ENCODE data around the gene C7orf25. TPM values are rescaled to one million over a fixed set of nuclear protein-coding genes. Genes with fewer than 3 reads are reported as not detected.
A peak's percentile ranks its signal among the peaks of the same experiment; 100 is the strongest.

C7orf25 gene
- total RNA-seq (2016; rRNA removed; fragmentation: Illumina TruSeq; extraction: Trizol), result 1.1 and 1.3 TPM in 2 replicates
- total RNA-seq (2016; cell fraction: cytosol; rRNA removed; fragmentation: Illumina TruSeq; extraction: Trizol; ENCODE audit: low read depth), result 0.51 and 0.97 TPM in 2 replicates
- total RNA-seq (2016; cell fraction: insoluble cytoplasmic fraction; rRNA removed; fragmentation: Illumina TruSeq; extraction: Trizol), result 1.2 and 2.0 TPM in 2 replicates
- total RNA-seq (2016; cell fraction: membrane; rRNA removed; fragmentation: Illumina TruSeq; extraction: Trizol), result 1.1 and 1.8 TPM in 2 replicates
- total RNA-seq (2016; cell fraction: nucleus; rRNA removed; fragmentation: Illumina TruSeq; extraction: Trizol), result 3.3 and 4.3 TPM in 2 replicates
- polyA plus RNA-seq (2011; rRNA removed), result 0.37 and 0.68 TPM in 2 replicates
- 0.25 and 0.97 TPM in 2 replicates for polyA plus RNA-seq (2011; cell fraction: cytosol; rRNA removed)
- 0.48 and 0.66 TPM in 2 replicates for polyA plus RNA-seq (2011; cell fraction: nucleus; rRNA removed)
- 0.54 and 1.2 TPM in 2 replicates for polyA plus RNA-seq (2012)
- 0.60 and 0.75 TPM in 2 replicates for polyA plus RNA-seq (2016; cell fraction: cytosol; fragmentation: Illumina TruSeq; extraction: Trizol; ENCODE audit: low read depth)
- 1.4 and 1.5 TPM in 2 replicates for polyA plus RNA-seq (2016; cell fraction: insoluble cytoplasmic fraction; fragmentation: Illumina TruSeq; extraction: Trizol; ENCODE audit: low read depth)
- polyA plus RNA-seq (2016; cell fraction: membrane; fragmentation: Illumina TruSeq; extraction: Trizol; ENCODE audit: low read depth), result 0.36 and 0.58 TPM in 2 replicates
- polyA plus RNA-seq (2016; cell fraction: nucleus; fragmentation: Illumina TruSeq; extraction: Trizol; ENCODE audit: insufficient read depth, low read depth), result 2.2 and 3.3 TPM in 2 replicates
- polyA minus RNA-seq (2011; rRNA and poly(A)+ RNA removed; ENCODE audit: low replicate concordance), result 0.76 and 2.8 TPM in 2 replicates
- 0.99 TPM in 1 of 2 replicates, not detected in the other for polyA minus RNA-seq (2011; cell fraction: cytosol; rRNA and poly(A)+ RNA removed)
- 7.0 and 9.9 TPM in 2 replicates for polyA minus RNA-seq (2011; cell fraction: nucleus; rRNA and poly(A)+ RNA removed)
- percentile 54 among the genes with signal in this experiment for Bru-seq, nascent RNA
- percentile 47 among the genes with signal in this experiment for BruChase-seq, experiment 1, labeled RNA remaining after a 6-hour chase
- BruChase-seq, experiment 2, labeled RNA remaining after a 2-hour chase, result percentile 40 among the genes with signal in this experiment
- long read RNA-seq, experiment 1, partial matches to known transcripts, result 0 of 3 reads
- long read RNA-seq, experiment 1, other reads (novel, unspliced or antisense), result 0 of 3 reads
- long read RNA-seq, experiment 2, partial matches to known transcripts, result 0 of 5 reads
- long read RNA-seq, experiment 2, other reads (novel, unspliced or antisense), result 0 of 5 reads

DNA sequence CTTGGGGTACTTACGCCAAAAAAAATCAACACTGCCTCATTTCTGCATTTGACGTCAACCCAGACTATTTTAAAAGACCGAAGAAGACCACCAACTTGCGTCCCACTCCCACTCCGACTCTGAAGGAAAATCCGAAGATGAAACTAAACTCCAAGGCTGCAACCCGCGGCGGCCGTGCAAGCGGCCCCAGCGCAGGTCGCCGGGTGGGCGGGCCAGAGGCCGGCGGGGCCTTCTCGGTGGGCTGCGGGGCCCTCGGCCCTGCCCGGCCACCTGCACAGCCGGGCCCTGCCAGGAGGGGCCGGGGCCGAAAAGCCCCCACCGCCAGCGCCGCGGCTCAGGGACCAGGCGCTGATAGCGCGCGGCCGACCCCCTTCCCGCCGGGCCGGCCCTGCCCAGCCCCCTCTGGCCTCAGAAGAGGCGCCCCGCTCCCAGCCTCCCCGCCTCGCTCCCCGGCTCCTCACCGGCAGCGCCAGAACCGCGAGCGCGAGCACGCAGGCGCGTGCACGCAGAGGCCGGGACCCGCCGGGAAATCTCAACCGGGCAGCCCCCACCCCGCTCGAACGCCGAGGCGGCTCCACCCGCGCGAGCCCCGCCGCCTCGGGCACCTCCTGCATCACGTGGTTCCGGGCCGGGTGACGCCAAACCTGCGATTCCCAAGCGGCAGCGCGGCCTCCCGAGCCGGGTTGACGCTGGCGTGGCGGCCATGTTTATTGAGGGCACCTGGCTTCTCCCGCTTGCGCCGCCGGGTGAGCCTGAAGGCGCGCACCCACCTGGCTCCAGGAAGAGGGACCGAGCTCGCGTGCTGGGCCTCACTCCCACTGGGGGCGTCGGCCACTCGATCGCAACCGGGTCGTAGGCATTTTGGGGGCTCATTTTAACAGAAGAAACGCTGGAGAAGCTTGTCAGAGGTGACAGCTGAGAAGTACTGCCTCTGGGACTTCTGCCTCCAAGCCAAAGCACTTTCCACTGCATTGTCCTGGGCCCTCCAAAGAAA, at the start of gene C7orf25:
TSS of gene C7orf25 (minus strand) at position 617 of the 994 bp plus-strand sequence. CDS start 1,170 bp downstream, outside the sequence.
- ATAC-seq (peak; percentile 92), DNase-seq (ENCODE audit: low spot score) (peak; percentile 90), FAIRE-seq (no peak)
- ChIA-PET CTCF (ENCODE audit: low intra/inter-chr PET ratio, low total read pairs) (no interaction called here), POLR2A (interaction anchor here (0.6 to 2.1 kb wide), 7 partner anchors 18 to 941 kb away, joined by 3 to 13 read pairs (median 4); partner anchors contain the start of genes MRPL32, PSMA2 and STK17A)
- Histone ChIP-seq H3K27ac (ENCODE audit: extremely low read length, insufficient read depth, low read length) (peak within 1 kb of the TSS; percentile 65), H3K4me1 (ENCODE audit: insufficient read depth, low read length) (peaks cover 49% of the 10 kb centered on the region), H3K27me3 (ENCODE audit: control insufficient read depth in 1 of 2, insufficient read depth in 2 of 2, low read length in 2 of 2) (no peaks in the 10 kb centered on the region; a peak in 1 of 5 replicates), H3K9me3 (ENCODE audit: low read length) (no peaks in the 10 kb centered on the region), H4K20me1 (ENCODE audit: insufficient read depth, low read length) (no peaks in the 10 kb centered on the region), H3K79me2 (ENCODE audit: insufficient read depth, low read length) (no peaks in the 10 kb centered on the region), H3K9ac (ENCODE audit: insufficient read depth, low read depth, low read length) (peak within 1 kb of the TSS; percentile 78), H3K4me2 (ENCODE audit: low read depth, low read length) (peak within 1 kb of the TSS; percentile 92), H3K36me3 (replicated peaks in 1 of 2; ENCODE audit: control insufficient read depth in 1 of 2, insufficient read depth in 2 of 2, low read length in 2 of 2) (peaks cover 5 to 12% of the 10 kb centered on the region in 2 experiments; a peak in 3 of 5 replicates), H3K4me3 (replicated peaks in 1 of 3; ENCODE audit: insufficient read depth in 1 of 3, low read depth in 2 of 3, low read length in 3 of 3) (peak within 1 kb of the TSS; percentile 59 to 93 (median 79)), H2AFZ (ENCODE audit: low read length) (peak within 1 kb of the TSS; percentile 78)
- in situ Hi-C loops (cut with HindIII; ENCODE audit: extremely low pct_ligation_motif_present, low pct_unique_long_range_greater_than_20kb), result no loop called here
- intact Hi-C loops (cut with micrococcal nuclease; ENCODE audit: unreplicated experiment), result loop anchor here (1.0 to 2.0 kb wide), 2 partner anchors 21 to 23 kb away; partner anchors contain the start of genes MRPL32 and PSMA2
- no TSS peak for BruUV-seq (replicated peaks)
- WGBS (ENCODE audit: low lambda C conversion rate), result 0% methylated on average over 1 of the region's 95 CpGs
- TF ChIP-seq SNAI1 (CRISPR knock-in tag; IDR thresholded peaks at IDR 0.05; ENCODE audit: borderline replicate concordance), result no peak
- TF ChIP-seq, protein P1, sequence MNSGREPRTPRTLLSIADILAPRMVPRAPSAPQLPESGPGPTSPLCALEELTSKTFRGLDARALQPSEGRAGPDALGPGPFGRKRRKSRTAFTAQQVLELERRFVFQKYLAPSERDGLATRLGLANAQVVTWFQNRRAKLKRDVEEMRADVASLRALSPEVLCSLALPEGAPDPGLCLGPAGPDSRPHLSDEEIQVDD (CRISPR knock-in tag; IDR thresholded peaks at IDR 0.05; ENCODE audit: borderline replicate concordance), result no peak; the same call in 1 of the 2 replicates
- TF ChIP-seq STAT5B (CRISPR knock-in tag; IDR thresholded peaks at IDR 0.05), result no peak; the same call in 1 of the 2 replicates
- TF ChIP-seq, protein P2, sequence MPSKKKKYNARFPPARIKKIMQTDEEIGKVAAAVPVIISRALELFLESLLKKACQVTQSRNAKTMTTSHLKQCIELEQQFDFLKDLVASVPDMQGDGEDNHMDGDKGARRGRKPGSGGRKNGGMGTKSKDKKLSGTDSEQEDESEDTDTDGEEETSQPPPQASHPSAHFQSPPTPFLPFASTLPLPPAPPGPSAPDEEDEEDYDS (CRISPR knock-in tag; IDR thresholded peaks at IDR 0.05), result peak; percentile 36; the same call in 1 of the 2 replicates
- peak; percentile 46 for TF ChIP-seq DMAP1 (CRISPR knock-in tag; IDR thresholded peaks at IDR 0.05)
- TF ChIP-seq, protein P3, sequence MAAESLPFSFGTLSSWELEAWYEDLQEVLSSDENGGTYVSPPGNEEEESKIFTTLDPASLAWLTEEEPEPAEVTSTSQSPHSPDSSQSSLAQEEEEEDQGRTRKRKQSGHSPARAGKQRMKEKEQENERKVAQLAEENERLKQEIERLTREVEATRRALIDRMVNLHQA (CRISPR knock-in tag; IDR thresholded peaks at IDR 0.05), result no peak
- peak; percentile 64; the same call in 1 of the 2 replicates for TF ChIP-seq HDAC2 (CRISPR knock-in tag; IDR thresholded peaks at IDR 0.05)
- TF ChIP-seq ZNF614 (CRISPR knock-in tag; IDR thresholded peaks at IDR 0.05; ENCODE audit: borderline replicate concordance), result peak; percentile 85; the same call in 1 of the 2 replicates
- TF ChIP-seq NFIB (CRISPR knock-in tag; IDR thresholded peaks at IDR 0.05; ENCODE audit: borderline replicate concordance), result no peak
- no peak for TF ChIP-seq ZNF326 (CRISPR knock-in tag; IDR thresholded peaks at IDR 0.05; ENCODE audit: borderline replicate concordance)
- TF ChIP-seq ZNF121 (CRISPR knock-in tag; IDR thresholded peaks at IDR 0.05), result no peak
- TF ChIP-seq AGO2 (optimal IDR thresholded peaks at IDR 0.05; ENCODE audit: low read depth, low read length), result peak; percentile 91
- TF ChIP-seq, protein P4, sequence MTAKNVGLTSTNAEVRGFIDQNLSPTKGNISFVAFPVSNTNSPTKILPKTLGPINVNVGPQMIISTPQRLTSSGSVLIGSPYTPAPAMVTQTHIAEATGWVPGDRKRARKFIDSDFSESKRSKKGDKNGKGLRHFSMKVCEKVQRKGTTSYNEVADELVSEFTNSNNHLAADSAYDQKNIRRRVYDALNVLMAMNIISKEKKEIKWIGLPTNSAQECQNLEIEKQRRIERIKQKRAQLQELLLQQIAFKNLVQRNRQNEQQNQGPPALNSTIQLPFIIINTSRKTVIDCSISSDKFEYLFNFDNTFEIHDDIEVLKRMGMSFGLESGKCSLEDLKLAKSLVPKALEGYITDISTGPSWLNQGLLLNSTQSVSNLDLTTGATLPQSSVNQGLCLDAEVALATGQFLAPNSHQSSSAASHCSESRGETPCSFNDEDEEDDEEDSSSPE (CRISPR knock-in tag; IDR thresholded peaks at IDR 0.05), result peak; percentile 84
- TF ChIP-seq SALL1 (CRISPR knock-in tag; IDR thresholded peaks at IDR 0.05), result peak; percentile 94
